Neuronal stem cell (in vitro differentiated cells): Measurements from ENCODE around the gene ATG4B.

ENCODE experiments used
- DNase-seq: peaks from one replicate; pipeline ENCODE4 v3.0.0-alpha.2; 2013; ENCODE audit warnings: low spot score
- H2AFZ ChIP-seq: one replicate; pipeline ENCODE4 v1.6.1; 2013; ENCODE audit warnings: mild to moderate bottlenecking, low read length, inconsistent platforms
- H2AK5ac ChIP-seq: 2 replicates; pipeline ENCODE4 v1.6.1; 2013; ENCODE audit warnings: low read depth, mild to moderate bottlenecking, inconsistent platforms, low read length, moderate library complexity, mixed read lengths
- H2BK120ac ChIP-seq: 2 replicates; pipeline ENCODE4 v1.6.1; 2013; ENCODE audit warnings: low read depth, mild to moderate bottlenecking, inconsistent platforms, low read length, moderate library complexity, mixed read lengths
- H2BK12ac ChIP-seq: one replicate; pipeline ENCODE4 v1.6.1; 2013; ENCODE audit warnings: low read length, inconsistent platforms
- H2BK15ac ChIP-seq: 2 replicates; pipeline ENCODE4 v1.6.1; 2013; ENCODE audit warnings: mild to moderate bottlenecking, low read length, inconsistent platforms, mixed read lengths
- H2BK5ac ChIP-seq: one replicate; pipeline ENCODE4 v1.6.1; 2013; ENCODE audit warnings: inconsistent platforms, mild to moderate bottlenecking, low read length, moderate library complexity
- H3K14ac ChIP-seq: one replicate; pipeline ENCODE4 v1.6.1; 2013; ENCODE audit warnings: low read length, inconsistent platforms
- H3K18ac ChIP-seq: 2 replicates; pipeline ENCODE4 v1.6.1; 2013; ENCODE audit warnings: low read length, inconsistent platforms
- H3K23ac ChIP-seq: 2 replicates; pipeline ENCODE4 v1.6.1; 2013; ENCODE audit warnings: low read depth, mild to moderate bottlenecking, mixed read lengths, low read length, inconsistent platforms; ENCODE audit not compliant: poor library complexity
- H3K27ac ChIP-seq: replicated peaks from 3 replicates; pipeline ENCODE4 v1.5.1; 2013; ENCODE audit warnings: low read length, inconsistent platforms
- H3K27me3 ChIP-seq, 3 experiments: 2 replicates each; pipeline ENCODE4 v1.6.1; 2013; ENCODE audit warnings: low read length in 3 of 3, mild to moderate bottlenecking in 2 of 3, inconsistent platforms in 1 of 3, low read depth in 1 of 3, mixed read lengths in 1 of 3, moderate library complexity in 1 of 3; ENCODE audit not compliant: control insufficient read depth in 3 of 3, insufficient read depth in 3 of 3
- H3K36me3 ChIP-seq, 2 donors: replicated peaks in 1 of 2; 2 replicates each; pipeline ENCODE4 v1.6.1; 2013; ENCODE audit warnings: low read length in 2 of 2; ENCODE audit not compliant: control insufficient read depth in 2 of 2, insufficient read depth in 2 of 2
- H3K4ac ChIP-seq: 2 replicates; pipeline ENCODE4 v1.6.1; 2013; ENCODE audit warnings: inconsistent platforms, mild to moderate bottlenecking, low read length, moderate library complexity
- H3K4me1 ChIP-seq, 2 donors: 1 replicate in 1 of 2; 2 replicates in 1 of 2; pipeline ENCODE4 v1.6.1; 2013; ENCODE audit warnings: low read length in 2 of 2, low read depth in 1 of 2; ENCODE audit not compliant: control insufficient read depth in 2 of 2, insufficient read depth in 1 of 2
- H3K4me2 ChIP-seq: one replicate; pipeline ENCODE4 v1.6.1; 2013; ENCODE audit warnings: mild to moderate bottlenecking, low read length, inconsistent platforms; ENCODE audit not compliant: insufficient read depth, poor library complexity, severe bottlenecking
- H3K4me3 ChIP-seq, 2 donors: 2 replicates each; pipeline ENCODE4 v1.5.1; 2013; ENCODE audit warnings: low read length in 2 of 2, mild to moderate bottlenecking in 2 of 2, inconsistent platforms in 1 of 2, moderate library complexity in 1 of 2
- H3K79me1 ChIP-seq: one replicate; pipeline ENCODE4 v1.6.1; 2013; ENCODE audit warnings: low read depth, mild to moderate bottlenecking, inconsistent platforms, low read length, moderate library complexity
- H3K9ac ChIP-seq: one replicate; pipeline ENCODE4 v1.6.1; 2013; ENCODE audit warnings: mild to moderate bottlenecking, low read depth, low read length, inconsistent platforms; ENCODE audit not compliant: poor library complexity
- H3K9me3 ChIP-seq, 2 donors: replicated peaks in 1 of 2; 2 replicates each; pipeline versions ENCODE3 to v1.6.1; 2013; ENCODE audit warnings: low read length in 2 of 2, mild to moderate bottlenecking in 2 of 2, inconsistent platforms in 1 of 2, low read depth in 1 of 2, mixed read lengths in 1 of 2, moderate library complexity in 1 of 2; ENCODE audit not compliant: control insufficient read depth in 2 of 2, insufficient read depth in 1 of 2
- H4K8ac ChIP-seq: one replicate; pipeline ENCODE4 v1.6.1; 2013; ENCODE audit warnings: low read depth, mild to moderate bottlenecking, inconsistent platforms, low read length, moderate library complexity
- H4K91ac ChIP-seq: one replicate; pipeline ENCODE4 v1.6.1; 2013; ENCODE audit warnings: low read length, low read depth, mild to moderate bottlenecking, inconsistent platforms; ENCODE audit not compliant: poor library complexity
- WGBS, 2 donors: extraction: QIAGEN DNeasy Blood & Tissue Kit; methylation state at CpG; one replicate each; pipeline ENCODE4 v1.1.7; 2013; ENCODE audit warnings: missing lambda C conversion rate in 2 of 2, mixed read lengths in 1 of 2; ENCODE audit not compliant: insufficient read length in 2 of 2, insufficient replicate concordance in 1 of 2; ENCODE audit errors: extremely low coverage in 2 of 2; 5-methylcytosine and 5-hydroxymethylcytosine counted together

The ATG4B gene

DNA sequence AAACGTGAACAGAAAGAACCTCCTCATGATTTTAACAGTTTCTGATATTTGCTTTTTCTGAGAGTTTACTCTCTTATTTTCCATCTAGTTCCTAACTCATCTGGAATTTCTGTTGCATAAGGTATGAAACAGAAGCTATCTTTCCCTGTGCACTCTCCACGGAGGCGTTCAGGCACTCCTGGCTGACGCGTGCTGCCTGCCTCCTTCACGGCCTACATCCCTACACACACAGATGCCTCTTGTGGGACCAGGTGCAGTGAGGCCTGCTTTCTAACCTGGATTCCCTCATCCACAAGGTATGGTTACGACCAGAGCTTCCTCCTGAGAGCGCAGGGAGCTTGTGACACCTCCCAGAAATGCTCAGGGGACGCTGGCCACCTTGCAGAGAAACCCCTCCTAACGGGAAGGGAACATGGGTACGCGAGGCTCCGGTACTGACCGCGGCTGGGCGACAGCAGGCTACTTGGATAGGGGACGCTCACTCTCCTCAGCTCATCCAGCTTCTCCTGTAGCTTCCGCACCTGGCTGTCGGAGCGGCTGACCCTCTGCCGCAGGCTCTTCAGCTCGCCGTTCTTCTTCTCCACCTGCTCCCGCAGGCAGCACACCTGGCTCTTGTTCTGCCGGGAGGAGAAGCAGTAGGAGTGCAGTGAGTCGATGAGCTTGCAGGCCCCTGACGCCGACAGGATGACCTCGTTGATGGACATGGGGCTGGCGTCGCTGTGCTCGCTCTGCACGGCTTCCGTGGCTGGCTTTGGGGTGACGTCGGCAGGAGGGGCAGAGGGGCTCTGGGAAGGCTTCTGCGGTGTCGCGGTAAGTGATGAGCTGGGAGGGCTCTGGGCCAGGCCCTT, 4.8 kb upstream of the ATG4B start:
- Histone ChIP-seq H4K91ac (no peak overlapping the region), H2AK5ac (no peak overlapping the region), H2BK120ac (no peak overlapping the region), H3K27me3 (no peaks in the 10 kb centered on the region), H3K4me3 (peak overlapping the region in 1 of 2 donors; percentile 38), H3K14ac (peak overlapping the region; percentile 47), H3K9ac (no peak overlapping the region), H3K36me3 (peaks cover 22 to 71% of the 10 kb centered on the region in 2 donors), H3K79me1 (peaks cover 21% of the 10 kb centered on the region), H3K4me1 (peaks cover 0 to 3% of the 10 kb centered on the region in 2 donors), H3K18ac (peak overlapping the region; percentile 44), H2BK15ac (no peak overlapping the region), H3K23ac (no peak overlapping the region), H3K27ac (no peak overlapping the region), H3K4me2 (no peak overlapping the region), H2BK5ac (no peak overlapping the region), H2AFZ (no peak overlapping the region), H2BK12ac (no peak overlapping the region), H4K8ac (no peak overlapping the region), H3K9me3 (no peaks in the 10 kb centered on the region), H3K4ac (no peak overlapping the region)
- WGBS, 2 donors = no CpG with 5 or more reads among the region's 39 CpGs
- no peak for DNase-seq

DNA sequence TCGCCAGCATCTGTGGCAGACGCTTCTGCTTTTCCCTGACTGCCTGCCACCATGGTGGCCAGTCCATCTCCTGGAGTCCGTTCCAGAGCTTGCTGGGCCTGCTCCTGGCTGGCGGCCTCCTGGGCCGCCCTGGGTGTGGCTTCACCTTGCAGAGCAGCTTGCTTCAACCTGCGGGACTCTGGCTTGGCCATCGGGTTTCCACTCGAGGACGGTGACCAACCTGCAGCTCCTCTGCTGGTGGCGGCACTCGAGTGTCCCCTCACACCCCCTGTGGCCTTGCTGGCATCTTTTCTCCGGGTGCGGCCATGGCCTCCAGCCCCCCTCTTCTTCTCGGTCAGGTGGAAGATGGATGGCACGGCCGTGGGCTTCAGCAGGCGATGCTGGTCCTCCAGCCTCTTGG, 3.9 kb upstream of the ATG4B start:
- no peak overlapping the region for H3K14ac ChIP-seq
- no peak overlapping the region for H3K4me2 ChIP-seq
- H4K91ac ChIP-seq = no peak overlapping the region
- H3K36me3 ChIP-seq = peaks cover 21 to 64% of the 10 kb centered on the region in 2 donors
- no peak overlapping the region for H4K8ac ChIP-seq
- no peak overlapping the region for H2BK5ac ChIP-seq
- no peak for DNase-seq
- H2BK120ac ChIP-seq = no peak overlapping the region
- peaks cover 19% of the 10 kb centered on the region for H3K79me1 ChIP-seq
- no peak overlapping the region for H3K9ac ChIP-seq
- H2AFZ ChIP-seq = no peak overlapping the region
- no peak overlapping the region for H3K18ac ChIP-seq
- H3K4me3 ChIP-seq = no peak overlapping the region
- no peak overlapping the region for H3K4ac ChIP-seq
- no peak overlapping the region for H3K23ac ChIP-seq
- no CpG with 5 or more reads among the region's 17 CpGs for WGBS, 2 donors
- no peaks in the 10 kb centered on the region for H3K27me3 ChIP-seq
- no peak overlapping the region for H2BK15ac ChIP-seq
- H2AK5ac ChIP-seq = no peak overlapping the region
- no peaks in the 10 kb centered on the region for H3K9me3 ChIP-seq
- no peak overlapping the region for H2BK12ac ChIP-seq
- peaks cover 5% of the 10 kb centered on the region in 2 donors for H3K4me1 ChIP-seq
- no peak overlapping the region for H3K27ac ChIP-seq

DNA sequence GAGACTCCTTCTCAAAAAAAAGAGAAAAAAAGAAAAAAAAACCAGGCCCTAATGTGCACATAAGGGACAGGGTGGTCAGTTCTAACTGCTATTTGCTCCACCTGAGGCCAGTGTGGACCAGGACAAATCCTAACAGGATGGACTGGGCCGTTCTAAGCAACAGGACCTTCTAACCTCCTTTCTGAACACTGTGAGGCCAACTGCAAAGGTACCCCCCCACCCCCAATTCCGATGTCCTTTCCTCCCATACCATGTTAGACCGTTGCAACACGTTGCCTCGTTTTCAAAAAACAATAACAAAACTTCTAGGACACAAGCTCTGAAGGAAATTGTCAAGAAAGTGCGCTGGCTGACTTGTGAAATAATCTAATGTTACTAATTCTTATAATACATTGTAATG, 1.7 kb upstream of the ATG4B start:
- no peak overlapping the region for H4K8ac ChIP-seq
- peaks cover 23% of the 10 kb centered on the region for H3K79me1 ChIP-seq
- peaks cover 21 to 65% of the 10 kb centered on the region in 2 donors for H3K36me3 ChIP-seq
- no peak overlapping the region for H2BK12ac ChIP-seq
- H3K23ac ChIP-seq = no peak overlapping the region
- no peak overlapping the region for H3K27ac ChIP-seq
- H3K4ac ChIP-seq = no peak overlapping the region
- peaks cover 6 to 9% of the 10 kb centered on the region in 2 donors for H3K4me1 ChIP-seq
- H2BK120ac ChIP-seq = no peak overlapping the region
- no peaks in the 10 kb centered on the region for H3K27me3 ChIP-seq
- no CpG with 5 or more reads among the region's 6 CpGs for WGBS, 2 donors
- no peak overlapping the region for H2BK15ac ChIP-seq
- H2BK5ac ChIP-seq = no peak overlapping the region
- no peak overlapping the region for H3K18ac ChIP-seq
- peak overlapping the region; percentile 23 to 100 for H3K4me3 ChIP-seq
- H3K9ac ChIP-seq = no peak overlapping the region
- H3K9me3 ChIP-seq = peaks cover 3 to 14% of the 10 kb centered on the region in 2 donors
- H2AFZ ChIP-seq = no peak overlapping the region
- no peak for DNase-seq
- no peak overlapping the region for H3K14ac ChIP-seq
- H2AK5ac ChIP-seq = no peak overlapping the region
- no peak overlapping the region for H4K91ac ChIP-seq
- H3K4me2 ChIP-seq = no peak overlapping the region

DNA sequence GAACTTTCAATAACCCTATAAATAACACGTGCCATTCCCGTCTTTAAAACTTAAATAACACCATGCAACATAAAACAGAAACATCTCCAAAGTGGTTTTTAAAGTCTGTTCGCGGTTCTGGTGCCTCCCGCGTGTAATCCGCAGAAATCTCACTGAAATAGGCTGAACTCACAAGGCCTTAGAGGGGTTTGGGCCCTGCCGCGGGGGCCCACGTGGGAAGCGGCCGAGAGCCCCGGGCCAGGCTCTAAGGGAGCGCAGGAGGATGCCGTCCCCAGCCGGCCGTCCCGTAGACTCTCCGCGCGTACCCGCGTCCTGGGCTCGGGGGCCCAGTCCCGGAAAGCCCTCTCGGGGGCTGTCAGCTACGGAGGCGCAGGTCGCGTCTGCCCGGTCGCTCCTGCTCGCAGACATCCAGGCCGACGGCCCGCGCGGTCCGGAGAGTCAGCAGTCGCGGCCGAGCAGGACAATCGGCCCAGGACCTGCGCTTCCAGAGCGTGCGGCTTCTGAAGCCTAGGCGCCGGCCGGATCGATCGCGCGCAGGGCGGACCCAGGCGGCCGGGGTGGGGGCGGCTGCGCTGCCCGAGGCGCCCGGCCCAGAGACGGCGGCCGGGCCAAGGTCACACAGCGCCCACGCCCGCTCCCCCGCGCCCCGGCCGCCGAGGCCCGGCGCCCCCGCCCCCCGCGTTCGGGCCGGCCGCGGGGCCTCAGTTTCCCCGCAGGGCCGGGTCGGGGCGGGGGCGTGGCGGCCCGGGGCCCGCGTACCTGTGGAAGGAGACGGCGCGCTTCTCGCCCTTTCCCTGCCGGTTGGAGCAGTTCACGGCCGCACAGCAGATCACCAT, 1.1 kb upstream of the ATG4B start:
- Histone ChIP-seq H2BK15ac (no peak overlapping the region), H3K36me3 (peaks cover 21 to 61% of the 10 kb centered on the region in 2 donors), H3K4me2 (peak overlapping the region; percentile 69), H2BK120ac (no peak overlapping the region), H2BK12ac (no peak overlapping the region), H2BK5ac (peak overlapping the region; percentile 76), H3K18ac (peak overlapping the region; percentile 89), H3K27ac (peak overlapping the region; percentile 98), H3K4me3 (peak overlapping the region; percentile 100), H4K91ac (no peak overlapping the region), H3K4ac (no peak overlapping the region), H3K9ac (peak overlapping the region; percentile 85), H4K8ac (no peak overlapping the region), H3K23ac (peak overlapping the region; percentile 56), H2AK5ac (peak overlapping the region; percentile 67), H2AFZ (peak overlapping the region; percentile 100), H3K14ac (no peak overlapping the region), H3K9me3 (peaks cover 3 to 14% of the 10 kb centered on the region in 2 donors), H3K79me1 (peaks cover 23% of the 10 kb centered on the region), H3K27me3 (no peaks in the 10 kb centered on the region), H3K4me1 (peaks cover 6 to 9% of the 10 kb centered on the region in 2 donors)
- WGBS, 2 donors = no CpG with 5 or more reads among the region's 97 CpGs
- DNase-seq = peak; percentile 40
